Testis (tissue), 3 donors: ENCODE data around the gene TNPO2. TPM values are rescaled to one million over a fixed set of nuclear protein-coding genes. Genes with fewer than 3 reads are reported as not detected.
"Not testable (repeated sequence)": the region's sequence is repeated elsewhere in the genome, so short reads cannot be mapped to it uniquely, and the experiment has no call there.

Experiments used
- DNase-seq: peaks from one replicate; pipeline ENCODE4 v3.0.0-alpha.2; 2019
- H3K27ac ChIP-seq, 2 donors: fragments of 200-600 bp; sonication (generic); one replicate each; pipeline ENCODE4 v1.5.1; 2019
- H3K27me3 ChIP-seq: fragments of 200-600 bp; sonication (generic); one replicate; pipeline ENCODE4 v1.5.1; 2019
- H3K36me3 ChIP-seq: fragments of 200-600 bp; sonication (generic); one replicate; pipeline ENCODE4 v1.5.1; 2017; ENCODE audit warnings: low read depth; ENCODE audit errors: missing control alignments
- H3K4me1 ChIP-seq: fragments of 200-600 bp; sonication (generic); one replicate; pipeline ENCODE4 v1.5.1; 2019
- H3K4me3 ChIP-seq, 2 donors: fragments of 200-600 bp; sonication (generic); one replicate each; pipeline ENCODE4 v1.5.1; 2017 to 2019
- H3K9me3 ChIP-seq: fragments of 200-600 bp; sonication (generic); one replicate; pipeline ENCODE4 v1.5.1; 2017
- CTCF ChIP-seq, 3 experiments: fragments of 450-650 bp in 2 of 3; fragments of 200-600 bp in 1 of 3; sonication (generic) in 1 of 3; IDR thresholded peaks; one replicate each; pipeline ENCODE4 v1.5.1; 2016 to 2019; ENCODE audit warnings: antibody characterized with exemption in 3 of 3, mild to moderate bottlenecking in 2 of 3, moderate library complexity in 1 of 3
- POLR2A ChIP-seq: fragments of 450-650 bp; IDR thresholded peaks from one replicate; pipeline ENCODE4 v1.6.1; 2017; ENCODE audit warnings: antibody characterized with exemption, mild to moderate bottlenecking, moderate library complexity
- WGBS, 2 donors: methylation state at CpG; one replicate each; pipeline ENCODE4 v1.1.5; 2018; 5-methylcytosine and 5-hydroxymethylcytosine counted together
- intact Hi-C: fragments of 100-400 bp; cut with DNase I; formaldehyde crosslinking; loops from one replicate; pipeline ENCODE4 v1.15.1; 2023; ENCODE audit warnings: low total_unique reads
- polyA plus RNA-seq: library from polyadenylated mRNA; stranded (reverse); fragments of 350-450 nt; fragmentation: Illumina TruSeq; extraction: RNeasy Lipid Tissue Mini Kit (QIAGEN cat#74804); gene quantifications from one replicate; pipeline ENCODE4 v1.2.3, GENCODE V29; 2014; ENCODE audit warnings: low read depth, low replicate concordance; ENCODE audit not compliant: insufficient read depth
- total RNA-seq, 2 donors: library from RNA; depleted of rRNA; stranded (reverse); fragments of >200 nt; gene quantifications; one replicate each; pipeline ENCODE4 v1.2.3, GENCODE V29; 2016

The TNPO2 gene
- total and polyA plus RNA-seq, 3 donors from 2014 or later = 103 to 129 (median 110) TPM

- peak in 1 of 3 experiments; percentile 49 for TF ChIP-seq CTCF (IDR thresholded peaks at IDR 0.05)
- H3K4me1 ChIP-seq, H3K9me3 ChIP-seq, H3K4me3 ChIP-seq, H3K27me3 ChIP-seq, intact Hi-C loops, H3K27ac ChIP-seq, H3K36me3 ChIP-seq: not testable (repeated sequence)
- 47 to 61% methylated on average over 11 of the region's 14 CpGs for WGBS, 2 donors
- peak; percentile 54 for DNase-seq
These were observed 11.7 kb downstream of the TNPO2 start for GRCh38 chr19:12712077-12712476.

DNA sequence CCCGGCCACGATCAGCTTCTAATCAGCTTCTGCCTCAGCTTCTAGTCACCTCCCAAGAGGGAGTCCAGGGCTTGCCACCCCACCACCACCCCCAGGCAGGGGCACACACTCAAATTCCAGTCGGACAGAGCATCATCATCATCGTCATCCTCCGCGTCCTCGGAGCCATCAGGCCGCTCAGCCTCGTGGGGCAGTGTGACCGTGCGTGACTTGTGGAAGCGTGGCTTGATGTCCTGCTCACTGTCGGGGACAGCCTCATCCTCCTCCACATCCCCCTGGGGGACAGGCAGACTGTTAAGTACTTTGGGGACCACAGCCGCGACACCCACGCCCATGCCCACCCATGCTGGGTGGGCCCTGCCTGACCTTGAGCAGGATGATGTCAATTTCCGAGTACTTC lies 12.5 kb downstream of the TNPO2 start:
- no peak for TF ChIP-seq CTCF (IDR thresholded peaks at IDR 0.05)
- TF ChIP-seq POLR2A = no peak
- Histone ChIP-seq H3K9me3 (no peaks in the 10 kb centered on the region), H3K36me3 (peaks cover 3% of the 10 kb centered on the region), H3K27me3 (no peaks in the 10 kb centered on the region), H3K27ac (no peak overlapping the region), H3K4me3 (no peak overlapping the region), H3K4me1 (no peaks in the 10 kb centered on the region)
- intact Hi-C loops = no loop called here
- 72 to 81% methylated on average over 7 to 17 of the region's 17 CpGs for WGBS, 2 donors
- DNase-seq = no peak

DNA sequence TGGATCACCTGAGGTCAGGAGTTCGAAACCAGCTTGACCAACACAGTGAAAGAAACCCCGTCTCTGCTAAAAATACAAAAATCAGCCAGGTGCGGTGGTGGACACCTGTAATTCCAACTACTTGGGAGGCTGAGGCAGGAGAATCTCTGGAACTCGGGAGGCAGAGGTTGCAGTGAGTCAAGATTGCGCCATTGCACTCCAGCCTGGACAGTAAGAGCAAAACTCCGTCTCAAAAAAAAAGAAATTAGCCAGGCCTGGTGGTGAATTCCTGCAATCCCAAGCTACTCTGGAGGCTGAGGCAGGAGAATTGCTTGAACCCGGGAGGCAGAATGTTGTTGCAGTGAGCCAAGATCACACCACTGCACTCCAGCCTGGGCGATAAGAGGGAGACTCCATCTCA lies 15.1 kb downstream of the TNPO2 start:
- WGBS, 2 donors = 94% methylated on average over 8 of the region's 8 CpGs
- TF ChIP-seq POLR2A (no peak), CTCF (IDR thresholded peaks at IDR 0.05) (no peak)
- Histone ChIP-seq H3K4me1 (no peaks in the 10 kb centered on the region), H3K27ac (no peak overlapping the region), H3K36me3 (no peaks in the 10 kb centered on the region), H3K9me3 (no peaks in the 10 kb centered on the region), H3K27me3 (no peaks in the 10 kb centered on the region), H3K4me3 (no peak overlapping the region)
- intact Hi-C loops = no loop called here
- no peak for DNase-seq

DNA sequence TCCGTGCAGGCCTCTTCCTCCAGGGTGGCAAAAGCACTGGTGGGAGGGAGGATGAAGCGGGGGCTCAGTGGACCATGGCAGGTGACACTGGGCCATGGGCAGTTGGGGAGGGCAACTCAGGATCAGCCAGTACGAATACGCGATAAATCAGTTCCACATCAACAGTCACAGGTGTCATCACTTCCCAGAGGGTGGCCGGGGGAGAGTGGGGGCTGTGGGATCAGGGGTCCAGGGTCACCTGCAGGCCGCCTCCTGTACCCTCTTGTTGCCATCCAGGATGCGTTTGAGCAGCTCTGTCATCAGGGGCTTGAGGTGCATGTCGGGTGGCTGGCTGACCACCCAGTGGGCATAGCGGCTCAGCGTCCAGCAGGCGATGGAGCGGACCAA lies 17.4 kb downstream of the TNPO2 start:
- Histone ChIP-seq H3K27ac (no peak overlapping the region), H3K4me1 (no peaks in the 10 kb centered on the region), H3K36me3 (no peaks in the 10 kb centered on the region), H3K9me3 (no peaks in the 10 kb centered on the region), H3K4me3 (no peak overlapping the region), H3K27me3 (no peaks in the 10 kb centered on the region)
- intact Hi-C loops = no loop called here
- TF ChIP-seq CTCF (IDR thresholded peaks at IDR 0.05) = no peak
- no peak for TF ChIP-seq POLR2A
- WGBS, 2 donors = 84 to 85% methylated on average over 7 to 13 of the region's 13 CpGs
- no peak for DNase-seq

- TF ChIP-seq POLR2A (no peak), CTCF (IDR thresholded peaks at IDR 0.05) (no peak)
- no peaks in the 10 kb centered on the region for H3K27me3 ChIP-seq
- no peak overlapping the region for H3K27ac ChIP-seq
- 91% methylated on average over 11 to 29 of the region's 29 CpGs for WGBS, 2 donors
- no peaks in the 10 kb centered on the region for H3K9me3 ChIP-seq
- no peak overlapping the region for H3K4me3 ChIP-seq
- H3K4me1 ChIP-seq = no peaks in the 10 kb centered on the region
- no peaks in the 10 kb centered on the region for H3K36me3 ChIP-seq
- intact Hi-C loops = no loop called here
- DNase-seq = no peak
These were observed 17.9 kb downstream of the TNPO2 start for GRCh38 chr19:12705654-12706331.
